ENCODE data around the gene QRFP.

Gene QRFP, protein sequence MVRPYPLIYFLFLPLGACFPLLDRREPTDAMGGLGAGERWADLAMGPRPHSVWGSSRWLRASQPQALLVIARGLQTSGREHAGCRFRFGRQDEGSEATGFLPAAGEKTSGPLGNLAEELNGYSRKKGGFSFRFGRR

DNA sequence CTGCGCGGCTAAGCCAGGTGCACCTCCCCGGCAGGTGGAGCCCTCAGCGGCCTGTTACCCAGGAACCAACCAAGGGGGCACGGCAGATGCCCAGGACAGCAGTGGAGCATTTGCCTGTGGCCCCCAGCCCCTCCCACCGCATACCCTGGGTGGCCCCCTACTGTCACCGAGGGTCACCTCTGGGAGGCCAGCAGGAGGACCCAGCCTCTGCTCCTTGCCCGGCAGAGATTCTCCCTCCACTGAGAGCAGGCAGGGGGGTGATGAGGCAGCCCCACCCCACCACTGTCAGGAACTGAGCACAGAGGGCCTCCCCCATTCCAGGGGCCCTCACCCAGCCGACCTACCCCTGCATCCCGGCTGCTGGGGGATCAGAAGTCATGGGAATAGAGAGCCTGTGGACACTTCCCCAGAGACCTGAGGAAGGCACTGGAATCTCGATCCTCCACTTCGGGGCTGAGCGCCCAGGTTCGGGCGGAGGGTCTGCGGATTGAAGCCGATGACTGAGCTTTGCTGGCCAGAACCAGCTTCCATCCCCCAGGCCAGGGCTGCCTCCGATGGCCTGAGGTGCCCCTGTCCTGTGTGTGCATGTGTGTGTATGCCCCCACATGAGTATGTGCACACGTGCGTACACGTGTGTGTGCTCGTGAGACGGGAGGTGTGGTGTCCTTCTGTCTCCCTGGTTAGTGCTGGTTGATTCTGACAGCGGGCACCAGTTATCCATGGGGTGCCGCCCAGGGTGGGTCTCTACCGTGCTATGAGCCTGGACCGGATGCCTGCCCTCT is at the start of gene QRFP:
TSS of gene QRFP (minus strand) at position 580 of the 782 bp plus-strand sequence. CDS start 2,974 bp downstream, outside the sequence.
- no peak for DNase-seq

DNA sequence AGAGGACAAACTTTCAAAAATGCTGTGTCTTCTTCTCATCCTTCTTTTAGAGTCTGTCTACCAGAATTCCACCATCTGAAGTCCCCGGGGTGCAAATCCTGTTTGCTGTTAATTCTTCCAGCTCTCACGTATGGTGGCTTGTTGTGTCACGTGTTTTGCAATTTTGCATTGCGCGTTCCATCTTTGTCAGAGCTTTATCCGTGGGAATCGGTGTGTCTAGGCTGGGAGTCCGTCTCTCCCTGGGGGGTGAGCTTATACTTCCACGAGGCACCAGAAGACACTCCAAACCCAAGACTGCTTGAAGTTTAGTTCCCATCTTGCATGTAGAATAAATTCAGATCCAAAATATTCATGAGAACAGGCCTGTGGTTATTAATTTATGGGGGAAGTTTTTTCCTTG is 48.6 kb upstream of the QRFP start:
- DNase-seq: no peak

- no peak for DNase-seq
These were observed 48.0 kb upstream of the QRFP start for GRCh38 chr9:130944510-130945058.

GRCh38 chr9:130943777-130944176 is 47.2 kb upstream of the QRFP start:
- no peak for DNase-seq

DNA sequence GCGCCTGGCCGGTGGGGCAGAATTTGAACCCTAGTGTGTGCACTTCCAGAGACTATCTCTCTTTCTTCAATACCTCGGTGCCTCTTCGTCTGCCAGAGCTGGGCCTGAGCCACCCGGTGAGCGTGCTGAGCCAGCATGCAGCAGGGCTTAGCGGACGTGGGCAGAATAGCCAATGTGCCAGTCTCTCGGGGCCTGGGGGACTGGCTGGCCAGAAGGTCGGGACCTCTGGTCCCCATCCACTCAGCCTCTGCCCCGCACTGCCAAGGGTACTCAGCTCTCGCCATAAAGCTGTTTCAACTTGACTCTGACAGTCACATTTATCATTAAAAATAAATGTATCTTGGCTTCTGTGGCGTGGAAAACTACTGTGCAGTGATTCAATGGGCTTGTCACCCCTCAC is 46.6 kb upstream of the QRFP start:
- DNase-seq: no peak

- DNase-seq: no peak
These were observed 46.1 kb upstream of the QRFP start for GRCh38 chr9:130942679-130943078.

DNA sequence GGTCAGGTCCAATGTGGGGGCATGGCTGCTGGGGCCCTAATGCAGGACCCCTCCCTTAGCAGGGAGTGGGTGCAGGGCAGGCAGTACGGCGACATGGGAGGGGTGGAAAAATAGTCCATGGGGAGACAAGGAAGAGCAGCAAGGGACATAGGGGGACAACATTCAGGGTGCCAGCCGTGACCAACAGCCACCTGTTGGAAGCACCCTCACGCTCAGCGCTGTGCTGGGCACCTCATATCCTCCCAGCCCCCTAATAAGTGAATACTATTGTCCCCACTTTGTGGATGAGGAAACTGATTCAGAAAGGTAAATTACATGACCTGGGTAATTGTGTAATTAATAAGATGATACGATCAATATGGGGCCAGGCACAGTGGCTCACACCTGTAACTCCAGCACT is 45.5 kb upstream of the QRFP start:
- no peak for DNase-seq

- DNase-seq: peak; percentile 81 to 83
These were observed 44.3 kb upstream of the QRFP start for GRCh38 chr9:130940693-130941576.

- no peak for DNase-seq
These were observed 43.5 kb upstream of the QRFP start for GRCh38 chr9:130940027-130940549.

GRCh38 chr9:130939405-130940026 is 42.9 kb upstream of the QRFP start:
- DNase-seq: peak in 1 of 2 donors; percentile 23

- peak in 1 of 2 donors; percentile 51 for DNase-seq
These were observed 42.2 kb upstream of the QRFP start, which contains the start of gene FIBCD1 for GRCh38 chr9:130938652-130939404. TSS of gene FIBCD1 (minus strand) at chr9:130939247. CDS start at chr9:130938607, 640 bp downstream.

GRCh38 chr9:130938184-130938651 is 41.6 kb upstream of the QRFP start:
- DNase-seq: no peak

DNA sequence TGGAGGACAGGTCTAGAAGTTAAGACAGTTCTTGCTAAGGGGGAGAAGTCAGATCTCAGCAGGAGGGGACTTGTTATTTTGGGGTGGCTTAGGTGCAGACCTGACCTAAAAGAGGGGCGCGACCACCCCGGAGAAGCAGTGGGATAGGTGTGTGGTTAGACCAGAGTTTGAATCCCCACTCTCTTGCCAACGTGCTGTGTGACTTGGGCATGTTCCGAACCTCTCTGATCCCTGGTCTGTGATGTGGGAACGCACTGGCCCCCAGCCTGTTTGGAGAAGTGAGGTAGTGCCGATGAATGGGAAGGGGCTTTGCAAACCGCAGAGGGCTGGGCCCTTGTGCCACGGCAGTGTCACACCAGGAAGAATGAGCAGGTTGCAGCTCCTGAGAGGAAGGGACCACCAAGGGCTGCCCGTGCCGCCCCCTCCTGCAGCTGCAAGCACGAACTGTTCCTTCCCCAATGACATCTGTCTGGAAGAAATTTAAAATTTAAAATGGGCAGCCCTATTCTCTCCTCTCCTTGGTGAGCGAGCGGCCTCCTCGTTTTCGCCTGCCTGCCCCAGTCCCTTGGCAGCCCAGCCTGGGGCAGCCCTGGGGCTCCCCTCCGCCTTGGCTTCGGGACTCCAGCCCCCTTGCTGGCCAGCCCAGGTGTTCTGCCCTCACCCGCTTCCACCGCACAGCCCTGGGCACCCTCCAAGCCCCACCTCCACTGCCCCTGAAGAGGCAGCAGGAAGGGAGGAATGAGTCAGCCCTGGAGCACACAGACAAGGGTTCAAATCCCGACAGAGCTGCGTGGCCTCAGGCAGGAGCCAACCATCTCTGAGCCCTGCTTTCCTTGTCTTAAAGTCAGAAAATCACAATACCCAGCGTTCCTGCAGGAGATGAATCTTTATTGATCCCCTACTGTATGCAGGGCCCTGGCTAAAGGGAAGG is 40.8 kb upstream of the QRFP start:
- DNase-seq: no peak

DNA sequence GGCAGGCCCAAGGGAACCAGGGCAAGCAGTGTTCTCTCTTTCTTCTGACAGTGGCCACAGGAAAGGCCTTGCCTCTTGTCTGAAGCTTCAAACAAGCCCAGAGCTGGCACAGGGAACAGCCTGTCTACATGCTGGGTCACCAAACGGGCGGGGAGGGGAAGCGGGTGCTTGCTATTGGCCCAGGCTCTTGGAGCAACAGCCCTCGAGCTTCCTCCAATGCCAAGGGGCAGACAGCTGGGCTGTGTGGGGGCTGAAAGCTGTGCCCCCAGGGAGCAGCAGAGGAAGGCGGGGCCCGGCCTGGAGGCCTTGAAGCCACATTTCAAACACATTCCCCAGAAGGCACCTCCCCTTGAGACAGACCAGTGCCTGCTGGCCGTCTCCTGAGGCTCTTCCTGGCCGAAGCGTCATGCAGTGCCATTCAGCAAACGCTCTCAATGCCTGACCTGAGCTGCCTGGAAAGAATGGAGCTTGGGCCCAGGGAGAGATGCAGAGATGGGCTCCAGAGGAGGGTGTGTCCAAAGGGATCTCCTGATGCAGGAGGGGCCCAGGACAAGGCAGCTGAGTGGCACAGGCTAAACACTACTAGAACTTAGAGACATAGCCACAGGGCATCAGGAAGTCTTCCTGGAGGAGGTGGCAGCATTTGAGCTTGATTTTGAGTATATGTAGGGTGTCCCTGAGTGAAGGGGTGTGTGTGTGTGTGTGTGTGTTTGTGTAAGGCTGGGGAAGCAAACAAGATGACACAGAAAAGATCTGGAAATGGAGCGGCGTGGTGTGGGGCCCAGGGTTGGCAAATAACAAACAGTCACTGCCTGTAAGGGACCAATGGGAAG is 39.9 kb upstream of the QRFP start:
- no peak for DNase-seq

DNA sequence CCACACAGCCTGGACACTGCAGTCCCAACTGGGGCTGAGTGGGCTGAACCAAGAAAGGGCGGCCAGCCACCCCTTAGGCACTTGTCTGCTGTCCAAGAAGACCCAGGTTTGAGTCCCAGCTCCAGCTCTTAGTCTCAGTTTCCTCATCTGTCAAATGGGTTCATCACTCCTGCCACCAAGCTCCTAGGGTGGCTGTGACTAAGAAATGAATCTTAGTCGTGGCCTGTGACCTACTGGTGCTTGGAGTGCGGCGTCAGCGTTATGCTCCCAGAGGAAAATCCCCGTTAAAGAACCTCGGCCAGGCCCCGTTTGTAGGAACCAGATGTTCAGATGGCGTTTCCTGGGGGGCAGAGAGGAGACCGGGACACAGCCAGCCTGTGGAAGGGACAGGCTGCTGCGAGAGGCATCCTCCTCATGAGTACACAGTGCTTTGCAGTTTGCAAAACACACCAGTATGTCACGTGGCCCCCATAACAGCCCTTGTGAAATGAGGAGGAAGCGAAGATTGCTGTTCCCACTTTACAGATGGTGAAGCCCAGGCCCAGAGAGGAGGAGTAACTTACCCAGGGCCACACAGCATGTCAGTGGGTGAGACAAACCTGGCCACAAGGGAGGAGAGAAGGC is 39.1 kb upstream of the QRFP start:
- no peak for DNase-seq

DNA sequence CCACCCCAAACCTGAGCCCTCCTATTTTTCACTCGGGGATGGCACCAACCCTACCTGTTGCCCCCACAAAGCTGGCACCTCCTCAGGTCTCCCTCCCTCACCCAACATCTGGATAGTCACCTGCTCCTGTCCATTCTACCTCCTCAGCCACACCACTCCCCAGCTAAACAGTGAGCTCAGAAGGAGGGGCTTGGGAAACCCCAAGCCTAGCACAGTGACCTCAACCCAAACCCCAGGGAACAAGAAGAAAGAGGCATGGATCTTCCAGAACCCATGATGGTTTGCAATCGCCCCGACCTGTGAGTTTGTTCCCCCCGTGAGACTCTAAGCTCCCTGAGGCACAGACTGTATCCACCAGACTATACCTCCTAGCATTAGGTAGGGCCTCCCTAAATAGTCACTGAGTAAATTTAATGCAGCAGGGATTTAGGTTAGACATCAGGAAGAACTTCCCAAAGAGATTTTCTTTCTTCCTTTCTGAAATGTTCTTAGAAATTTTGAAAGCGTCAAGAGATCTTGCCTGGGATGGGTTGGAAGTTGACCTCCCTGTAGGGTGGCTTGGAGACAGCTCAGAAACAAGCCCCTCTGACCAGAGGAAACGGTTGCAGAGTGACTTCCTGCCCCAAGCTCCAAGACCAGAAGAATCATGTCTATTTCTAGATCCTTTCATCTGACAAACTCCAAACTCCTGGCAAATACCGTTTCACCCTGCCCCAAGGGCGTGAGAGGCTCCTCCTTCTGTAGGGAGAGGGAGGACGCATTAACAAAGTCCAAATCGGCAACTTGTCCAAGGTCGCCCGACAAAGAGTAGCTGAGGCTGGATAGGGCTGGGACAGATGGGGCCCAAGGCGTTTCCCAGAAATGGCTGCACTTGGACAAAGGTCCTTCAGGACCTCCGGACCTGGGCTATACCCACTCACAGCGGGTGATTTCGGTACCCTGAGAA is 38.4 kb upstream of the QRFP start:
- DNase-seq: no peak

DNA sequence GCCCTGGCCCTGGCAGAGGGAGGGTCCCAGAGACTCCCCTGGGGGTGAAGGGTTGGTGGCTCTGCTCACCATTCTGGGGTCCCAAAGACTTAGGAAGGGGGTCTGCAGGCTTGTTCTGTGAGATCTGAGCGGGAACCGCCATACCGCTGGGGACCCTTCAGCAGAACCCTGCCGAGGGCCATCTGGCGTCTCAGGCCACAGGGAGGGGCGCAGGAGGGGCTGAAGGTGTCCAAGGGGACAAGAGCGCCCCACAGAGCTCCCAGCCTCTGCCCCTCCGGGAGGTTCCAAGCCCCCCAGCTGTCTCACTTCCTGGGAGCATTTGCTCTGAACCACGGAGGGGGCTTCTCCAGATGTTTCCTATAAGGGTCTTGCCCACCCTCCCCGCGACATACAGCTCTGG is 37.6 kb upstream of the QRFP start:
- DNase-seq: no peak
